ENCODE results near the gene LILRA5.
"Not testable (repeated sequence)": the region's sequence is repeated elsewhere in the genome, so short reads cannot be mapped to it uniquely, and the experiment has no call there.

Gene LILRA5

DNA sequence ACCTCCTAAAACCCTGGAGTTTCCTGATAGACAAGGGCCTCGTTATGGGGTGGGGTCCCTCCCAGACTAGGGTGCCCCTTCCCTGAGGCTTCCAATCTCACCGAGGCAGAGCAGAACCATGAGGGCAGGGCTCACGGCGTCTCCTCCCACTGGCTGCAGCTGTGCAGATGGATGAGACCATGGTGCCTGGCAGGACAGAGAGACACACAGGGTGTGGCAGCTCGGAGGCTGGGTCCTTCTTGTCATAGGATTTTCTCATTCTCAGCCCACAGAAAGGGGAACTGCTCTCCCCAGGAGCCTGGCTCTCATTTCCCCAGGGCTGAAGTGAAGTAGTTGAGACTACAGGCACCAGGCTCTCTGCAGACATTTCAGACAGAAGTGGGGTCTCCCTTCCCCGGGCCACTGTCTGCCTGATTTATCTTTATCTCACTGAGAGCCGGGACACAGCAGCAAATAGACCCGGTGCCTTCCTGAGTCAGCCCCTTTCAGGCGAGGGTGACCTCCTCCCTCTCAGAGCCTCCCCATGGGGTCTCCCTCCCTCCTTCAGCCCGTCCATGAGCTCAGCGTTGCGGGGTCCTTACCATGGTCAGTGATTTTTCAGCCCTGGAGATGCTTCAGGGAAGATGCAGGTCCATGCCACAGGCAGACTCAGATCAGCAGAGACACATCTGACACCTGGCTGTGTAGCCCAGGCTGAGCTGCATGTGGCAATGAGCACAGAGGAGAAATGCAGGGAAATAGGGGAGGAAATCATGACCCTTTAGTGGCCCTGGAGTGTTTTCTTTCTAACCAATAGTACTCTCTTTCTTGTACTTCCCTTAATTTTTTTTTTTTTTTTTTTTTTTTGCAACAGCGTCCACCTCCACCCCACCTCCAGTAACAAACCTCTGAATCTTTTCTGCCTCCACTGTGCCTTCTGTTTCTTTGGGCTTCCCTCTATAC, at the start of gene LILRA5:
LILRA5 (minus strand) TSS at position 731 of the 942 bp plus-strand sequence; CDS start at position 584, 147 bp downstream.
- peak; percentile 82 for DNase-seq

DNA sequence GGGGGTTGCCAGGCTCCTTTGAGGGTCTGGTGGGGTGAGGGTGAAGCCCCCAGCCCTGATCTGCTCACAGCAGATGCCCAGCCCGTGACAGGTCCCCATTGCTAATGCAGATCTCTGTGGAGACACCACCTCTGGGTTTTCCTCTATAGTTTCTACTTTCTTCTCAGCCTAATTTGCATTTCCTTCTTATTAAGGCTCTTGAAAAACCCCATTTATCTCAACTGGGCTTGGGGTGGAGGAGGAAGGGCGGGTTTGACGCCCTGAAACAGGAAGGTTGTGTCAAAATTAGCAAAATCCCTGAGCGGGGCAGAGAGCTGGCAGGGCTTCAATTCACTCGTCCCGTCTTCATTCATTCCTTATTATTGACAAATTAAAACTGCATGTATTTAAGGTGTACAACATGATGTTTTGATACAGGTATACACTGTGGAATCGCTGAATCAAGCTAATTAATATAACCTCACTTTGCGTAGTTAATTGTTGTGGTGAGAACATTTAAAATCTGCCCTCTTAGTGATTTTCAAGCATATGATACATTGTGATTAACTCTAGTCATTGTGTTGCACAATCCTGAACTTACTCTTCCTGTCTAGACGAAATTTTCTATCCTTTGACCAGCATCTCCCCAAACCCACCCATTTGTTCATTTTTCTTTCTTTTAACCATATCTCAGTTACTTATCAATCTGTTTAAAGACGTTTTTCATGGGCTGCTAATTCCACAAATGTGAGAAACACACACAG, 48.9 kb upstream of the LILRA5 start:
- DNase-seq: not testable (repeated sequence)

DNA sequence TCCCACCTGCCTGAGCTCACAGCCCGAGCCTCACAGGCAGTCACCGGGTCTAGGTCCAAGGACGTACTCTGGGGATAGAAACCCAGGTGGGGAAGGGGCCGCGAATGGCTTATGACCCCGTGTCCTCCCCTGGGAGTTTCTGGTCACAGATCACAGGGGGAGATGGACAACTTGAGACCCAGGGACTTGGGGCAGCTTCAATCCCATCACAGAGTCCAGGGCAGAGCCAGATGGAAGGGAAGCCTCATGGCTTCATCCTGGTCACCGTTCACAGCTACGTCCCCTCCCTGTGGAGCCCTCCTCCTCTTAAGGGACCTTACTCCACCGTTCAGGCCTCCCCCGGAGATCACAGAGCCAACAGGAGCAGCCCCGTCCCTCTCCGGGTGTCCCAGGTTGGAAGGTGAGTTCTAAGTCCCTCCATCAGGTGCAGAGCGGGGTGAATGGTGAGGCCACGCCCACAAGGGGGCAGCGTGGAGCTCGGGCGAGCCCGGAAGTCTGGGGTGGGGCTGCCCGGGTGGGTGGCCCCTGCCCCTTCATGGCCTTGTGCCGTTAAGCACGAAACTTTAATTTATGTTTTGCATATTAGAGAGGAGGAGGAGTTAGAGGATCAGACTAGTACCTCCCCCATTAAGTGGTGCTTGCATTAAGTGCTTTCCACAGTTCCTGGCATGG, 46.3 kb upstream of the LILRA5 start:
- DNase-seq: not testable (repeated sequence)

DNA sequence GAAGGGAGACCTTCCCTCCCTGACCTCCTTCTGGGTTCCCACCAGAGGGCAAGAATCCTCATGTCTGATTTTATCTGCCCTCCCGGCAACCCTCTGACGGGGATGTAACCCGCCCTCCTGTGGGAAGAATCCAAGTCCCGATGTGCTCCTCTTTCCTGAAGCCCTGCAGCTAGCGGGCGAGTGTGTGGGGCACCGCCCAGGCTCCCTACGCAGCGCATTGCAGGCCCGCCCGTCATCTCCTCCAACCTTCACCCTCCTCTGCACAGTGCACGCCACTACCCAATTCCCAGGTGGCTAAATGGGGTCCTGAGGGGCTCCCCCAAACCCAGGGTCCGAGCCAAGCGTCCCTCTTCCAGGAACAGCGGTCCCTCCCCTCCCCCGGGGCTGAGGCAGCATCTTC, 44.4 kb upstream of the LILRA5 start:
- no peak for DNase-seq

DNA sequence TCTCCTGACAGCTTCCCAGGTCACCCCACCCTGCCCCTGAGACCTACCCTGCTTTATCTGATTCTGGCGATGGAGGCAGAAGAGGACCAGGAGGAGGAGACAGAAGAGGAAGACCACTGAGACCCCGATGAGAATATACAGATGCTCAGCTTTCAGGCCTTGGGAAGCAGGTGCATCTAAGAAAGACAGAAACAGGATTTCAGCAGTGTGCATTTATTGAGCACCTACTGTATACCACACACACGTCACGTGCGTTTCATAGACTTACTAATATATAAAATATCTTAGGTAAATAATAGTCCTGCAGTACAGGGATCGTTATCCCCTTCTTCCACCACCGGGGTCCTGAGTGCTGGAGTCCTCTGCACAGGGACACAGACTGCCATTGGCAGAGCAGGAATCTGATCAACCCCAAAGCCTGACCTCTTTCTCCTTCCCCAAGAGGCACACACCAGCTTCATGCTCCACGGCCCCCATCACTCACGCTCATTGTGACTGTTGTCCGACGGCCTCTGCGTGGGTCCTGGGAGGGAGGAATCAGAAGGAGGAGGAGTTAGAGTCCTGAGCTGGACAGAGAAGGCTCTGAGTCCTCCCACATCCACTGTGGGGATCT, 43.6 kb upstream of the LILRA5 start:
- no peak for DNase-seq

DNA sequence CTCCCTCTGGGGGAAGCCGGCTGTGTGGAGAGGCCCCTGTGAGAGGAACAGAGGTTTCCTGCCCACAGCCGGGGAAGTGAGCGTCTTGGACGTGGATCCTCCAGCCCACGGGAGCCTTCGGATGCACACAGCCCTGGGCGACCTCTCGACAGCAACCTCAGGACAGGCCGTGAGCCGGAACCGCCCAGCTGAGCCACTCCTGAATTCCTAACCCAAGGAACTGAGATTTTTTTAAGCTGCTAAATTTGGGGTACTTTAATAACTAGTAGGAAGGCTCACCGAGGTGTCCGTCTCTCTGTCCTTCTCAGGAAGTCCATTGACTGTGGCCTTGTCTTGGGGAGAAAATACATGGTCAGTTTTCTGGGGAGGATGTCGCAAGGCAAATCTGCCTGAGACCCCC, 42.7 kb upstream of the LILRA5 start:
- DNase-seq: no peak

DNA sequence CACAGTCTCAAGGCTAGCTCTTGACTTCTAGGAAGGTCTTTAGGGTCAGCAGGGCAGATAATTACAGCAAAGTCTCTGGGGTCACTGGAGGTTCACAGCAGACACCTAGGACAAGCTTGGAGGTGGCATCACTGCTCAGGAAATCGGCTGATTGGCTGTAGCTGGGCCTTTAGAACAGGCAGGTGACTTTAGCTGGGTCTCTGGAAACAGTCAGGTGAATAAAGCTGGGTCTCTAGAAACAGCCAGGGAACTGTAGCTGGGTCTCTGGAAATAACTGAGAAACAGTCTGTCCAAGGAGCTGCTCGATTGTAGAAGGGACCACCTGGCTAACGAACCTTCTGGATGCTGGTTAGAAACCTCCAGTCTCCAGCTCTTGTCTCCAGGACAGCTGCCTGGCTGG, 41.8 kb upstream of the LILRA5 start:
- DNase-seq: no peak

DNA sequence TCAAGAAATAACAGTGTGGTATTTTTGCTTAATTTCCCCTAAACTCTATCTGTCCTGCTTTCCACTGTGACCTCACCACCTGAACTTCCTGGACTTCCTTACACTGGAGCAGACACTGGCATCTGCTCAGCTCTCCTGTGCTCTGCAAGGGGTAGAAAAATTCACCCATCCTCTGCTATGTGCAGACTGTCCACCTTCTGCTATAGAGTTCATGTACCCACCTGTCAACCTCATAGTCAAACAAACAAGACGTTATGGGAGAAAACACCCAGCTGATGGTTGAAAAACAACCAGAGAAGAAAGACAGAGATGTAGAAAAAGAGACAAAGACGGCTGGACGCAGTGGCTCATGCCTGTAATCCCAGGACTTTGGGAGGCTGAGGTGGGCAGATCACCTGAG, 39.6 kb upstream of the LILRA5 start:
- no peak for DNase-seq

DNA sequence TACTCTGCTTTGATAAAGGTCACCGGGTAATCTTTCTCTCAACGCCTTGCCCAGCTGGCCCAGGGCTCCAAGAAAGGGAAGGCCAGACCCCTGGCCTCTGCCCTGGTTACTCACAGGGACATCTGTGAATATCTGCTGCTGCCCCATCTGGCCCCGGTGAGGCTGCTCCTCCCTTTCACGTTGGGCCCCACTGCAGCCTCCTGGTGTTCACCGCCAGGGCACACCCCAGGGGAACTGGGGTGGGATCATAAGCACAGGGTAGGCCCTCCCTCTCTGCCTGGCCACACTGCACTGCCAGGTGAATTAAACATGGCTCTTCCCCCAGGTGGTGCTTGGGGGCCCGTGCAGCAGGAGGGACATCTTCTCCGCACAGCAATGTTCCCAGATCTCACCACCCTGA, 39.1 kb upstream of the LILRA5 start:
- DNase-seq: peak; percentile 55

DNA sequence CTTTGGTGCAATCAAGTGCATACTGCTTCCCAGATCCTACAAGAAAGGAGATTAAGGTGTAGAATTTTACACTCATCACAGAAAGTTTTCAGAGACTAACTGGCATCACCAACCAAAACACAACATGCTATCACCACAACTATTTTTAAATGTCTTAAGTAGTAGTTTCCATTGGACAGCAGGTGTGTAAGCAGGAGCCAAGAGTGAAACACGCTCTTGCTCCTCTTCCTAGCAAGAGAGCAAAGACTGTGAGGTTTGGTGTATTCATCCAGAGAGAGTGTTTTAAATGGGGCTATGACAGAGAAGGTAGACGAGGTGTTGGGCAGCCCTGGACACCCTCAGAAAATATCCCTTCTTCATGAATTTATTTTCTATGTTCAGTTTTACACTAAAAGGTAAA, 38.5 kb upstream of the LILRA5 start:
- peak; percentile 72 for DNase-seq

DNA sequence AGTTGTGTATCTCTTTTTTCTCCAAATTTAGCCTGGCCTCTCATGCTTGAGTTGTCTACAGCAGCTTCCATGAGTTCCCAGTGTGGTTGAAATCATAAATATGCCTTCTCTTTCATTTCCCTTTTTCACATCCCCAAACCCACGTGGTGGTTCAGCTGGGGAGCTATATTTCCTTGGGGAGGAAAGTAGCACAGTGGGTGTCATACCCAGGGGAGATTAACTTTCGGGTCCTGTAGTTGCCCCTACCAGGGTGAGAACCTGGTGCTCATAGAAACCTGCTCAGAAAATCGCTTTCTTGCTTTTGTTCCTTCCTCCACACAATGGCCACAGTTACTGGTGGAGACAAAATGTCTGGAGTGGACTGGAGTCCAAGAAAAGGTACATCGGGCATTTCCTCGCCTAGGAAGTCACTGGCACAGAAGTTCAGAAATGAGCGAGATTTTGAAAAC, 33.0 kb upstream of the LILRA5 start:
- peak; percentile 85 for DNase-seq

DNA sequence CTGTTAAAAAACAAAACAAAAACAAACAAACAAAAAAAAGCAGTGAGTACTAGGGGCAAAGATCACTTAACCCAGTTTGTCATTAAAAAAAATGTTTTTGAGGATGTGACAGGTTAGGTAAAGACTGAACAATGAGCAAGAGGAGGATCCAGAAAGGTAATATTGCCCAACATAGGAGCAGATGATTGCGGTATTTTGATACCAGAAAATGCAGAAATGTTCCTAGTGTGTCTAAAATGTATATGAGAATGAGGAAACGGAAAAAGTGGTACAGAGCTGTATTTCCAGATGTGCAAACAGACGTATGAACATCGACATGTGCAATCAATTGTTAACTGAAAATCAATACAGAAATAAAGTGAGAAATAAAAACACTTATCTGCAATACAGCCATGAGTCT, 30.9 kb upstream of the LILRA5 start:
- DNase-seq: no peak

DNA sequence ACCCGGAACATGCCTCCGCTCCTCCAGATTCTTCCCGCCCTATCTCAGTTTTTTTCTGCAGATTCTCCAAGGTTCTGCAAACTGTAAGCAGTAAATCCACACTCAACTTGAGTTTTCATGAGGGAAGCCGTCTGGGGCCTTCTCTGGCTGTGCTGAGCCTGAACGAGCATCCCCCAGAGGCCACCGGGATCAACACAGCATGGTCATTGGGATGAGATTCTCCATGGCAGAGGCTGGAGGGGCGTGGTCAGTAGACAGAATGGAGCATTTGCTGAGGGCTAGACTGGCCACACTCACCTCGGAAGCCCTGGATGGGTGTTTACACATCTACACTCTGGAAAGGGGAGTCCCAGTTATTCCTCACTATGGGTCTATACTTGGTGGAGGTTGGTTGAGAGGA, 28.3 kb upstream of the LILRA5 start:
- DNase-seq: no peak

DNA sequence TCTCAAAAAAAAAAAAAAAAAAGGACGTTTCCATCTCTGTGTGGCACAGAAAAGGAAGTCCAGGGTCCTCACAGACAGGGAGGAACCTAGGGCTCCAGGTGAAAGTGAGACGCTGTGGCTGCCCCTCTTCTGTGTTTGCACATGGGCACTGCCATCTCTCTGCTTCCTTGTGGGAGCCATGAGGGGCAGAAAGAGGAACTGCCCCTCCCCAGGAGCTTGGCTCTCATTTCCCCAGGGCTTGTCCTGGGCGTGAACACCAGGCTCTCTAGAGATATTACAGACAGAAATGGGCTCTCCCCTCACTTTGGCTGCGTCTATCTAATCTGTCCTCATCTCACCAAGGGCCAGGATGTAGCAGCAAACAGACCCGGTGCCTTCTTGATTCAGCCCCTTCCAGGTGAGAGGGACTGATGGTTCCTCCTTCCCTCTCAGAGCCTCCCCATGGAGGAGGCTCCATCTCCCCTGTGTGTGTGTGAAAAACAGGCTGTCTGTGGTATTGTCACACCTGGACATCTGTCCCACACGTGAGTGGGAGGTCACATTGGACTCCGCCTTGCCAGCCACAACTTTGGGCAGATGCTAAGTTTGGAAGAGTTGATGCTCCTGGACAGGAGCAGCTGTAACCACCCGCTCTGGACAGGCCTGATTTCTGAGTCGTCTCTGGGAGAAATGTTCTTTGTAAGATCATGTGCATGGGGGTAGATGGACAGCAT, 26.8 kb upstream of the LILRA5 start:
- DNase-seq: peak; percentile 75

DNA sequence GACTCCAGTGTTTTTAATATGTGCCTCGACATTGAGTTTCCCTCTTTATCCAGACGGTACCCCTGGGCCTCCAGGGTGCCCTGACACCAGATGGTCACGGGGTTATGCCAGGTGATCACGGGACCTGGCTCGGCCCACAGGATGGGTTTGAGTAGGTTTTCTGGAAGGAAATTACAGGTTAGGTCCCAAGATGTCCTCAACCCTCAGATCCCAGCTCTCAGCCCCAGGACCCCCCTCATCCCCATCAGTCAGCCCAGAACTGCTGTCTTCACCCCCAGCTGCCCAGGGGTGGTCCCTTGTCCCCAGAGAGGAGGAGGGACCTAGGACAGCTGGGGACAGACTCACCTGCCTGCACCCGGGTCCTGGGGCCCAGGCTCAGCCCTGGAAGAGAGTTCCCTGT, 25.6 kb upstream of the LILRA5 start:
- no peak for DNase-seq

DNA sequence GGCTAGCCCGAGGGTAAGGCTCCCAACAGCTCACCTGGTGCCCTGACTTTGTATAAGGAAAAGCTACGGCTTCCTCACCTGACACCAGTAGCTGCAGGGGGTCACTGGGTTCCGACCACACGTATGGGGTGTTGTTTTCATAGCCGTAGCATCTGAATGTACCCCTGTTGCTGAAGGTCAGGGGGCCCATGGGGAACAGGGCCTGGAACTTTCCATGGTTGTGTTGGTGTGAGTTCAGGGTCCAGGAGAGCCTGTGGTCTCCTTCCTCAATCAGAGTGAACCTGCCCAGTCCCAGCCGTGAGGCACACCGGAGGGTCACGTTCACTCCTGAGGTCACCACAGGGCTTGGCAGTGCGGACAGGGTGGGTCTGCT, 24.9 kb upstream of the LILRA5 start:
- DNase-seq: no peak

DNA sequence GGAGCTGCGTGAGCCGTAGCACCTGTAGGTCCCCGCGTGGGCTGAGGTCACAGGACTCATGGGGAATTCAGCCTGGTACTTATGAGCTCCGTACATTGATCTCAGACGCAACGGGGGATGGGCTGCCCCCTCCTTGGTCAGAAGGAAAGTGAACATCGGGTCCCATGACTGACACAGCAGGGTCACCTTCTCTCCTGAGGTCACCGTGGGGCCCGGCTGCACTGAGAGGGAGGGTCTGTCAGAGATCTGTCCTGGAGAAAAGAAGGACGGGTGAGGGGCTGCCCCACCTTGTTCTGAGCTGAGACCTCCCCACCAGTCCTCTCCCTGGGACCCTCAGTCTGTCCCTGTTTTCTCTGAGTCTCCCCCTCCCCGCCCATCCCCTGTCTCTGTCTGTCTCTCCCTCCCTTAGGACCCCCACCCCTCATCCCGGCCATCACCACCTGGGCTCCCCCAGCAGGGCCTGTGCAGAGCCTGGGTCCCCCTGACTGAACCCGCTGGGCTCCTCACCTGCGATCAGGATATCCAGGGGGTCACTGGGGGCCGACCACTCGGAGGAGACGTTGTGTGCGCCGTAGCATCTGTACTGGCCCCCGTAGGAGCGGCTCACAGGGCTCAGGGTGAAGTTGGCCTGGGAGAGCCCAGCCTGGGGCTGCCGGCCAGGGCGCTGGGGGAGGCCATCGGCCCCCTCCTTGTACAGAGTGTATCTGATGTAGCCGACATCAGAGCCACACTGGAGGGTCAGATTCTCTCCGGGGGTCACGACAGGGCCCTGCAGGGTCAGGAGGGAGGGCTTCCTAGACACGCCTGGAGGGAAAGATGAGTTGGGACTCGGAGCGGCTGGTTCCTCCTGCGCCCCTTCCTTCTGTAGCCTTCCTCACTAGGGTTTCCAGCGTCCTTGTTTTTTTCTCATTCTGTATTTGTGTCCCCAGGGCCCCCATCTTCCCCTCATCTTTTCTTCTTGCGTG, 24.2 kb upstream of the LILRA5 start:
- DNase-seq: no peak

DNA sequence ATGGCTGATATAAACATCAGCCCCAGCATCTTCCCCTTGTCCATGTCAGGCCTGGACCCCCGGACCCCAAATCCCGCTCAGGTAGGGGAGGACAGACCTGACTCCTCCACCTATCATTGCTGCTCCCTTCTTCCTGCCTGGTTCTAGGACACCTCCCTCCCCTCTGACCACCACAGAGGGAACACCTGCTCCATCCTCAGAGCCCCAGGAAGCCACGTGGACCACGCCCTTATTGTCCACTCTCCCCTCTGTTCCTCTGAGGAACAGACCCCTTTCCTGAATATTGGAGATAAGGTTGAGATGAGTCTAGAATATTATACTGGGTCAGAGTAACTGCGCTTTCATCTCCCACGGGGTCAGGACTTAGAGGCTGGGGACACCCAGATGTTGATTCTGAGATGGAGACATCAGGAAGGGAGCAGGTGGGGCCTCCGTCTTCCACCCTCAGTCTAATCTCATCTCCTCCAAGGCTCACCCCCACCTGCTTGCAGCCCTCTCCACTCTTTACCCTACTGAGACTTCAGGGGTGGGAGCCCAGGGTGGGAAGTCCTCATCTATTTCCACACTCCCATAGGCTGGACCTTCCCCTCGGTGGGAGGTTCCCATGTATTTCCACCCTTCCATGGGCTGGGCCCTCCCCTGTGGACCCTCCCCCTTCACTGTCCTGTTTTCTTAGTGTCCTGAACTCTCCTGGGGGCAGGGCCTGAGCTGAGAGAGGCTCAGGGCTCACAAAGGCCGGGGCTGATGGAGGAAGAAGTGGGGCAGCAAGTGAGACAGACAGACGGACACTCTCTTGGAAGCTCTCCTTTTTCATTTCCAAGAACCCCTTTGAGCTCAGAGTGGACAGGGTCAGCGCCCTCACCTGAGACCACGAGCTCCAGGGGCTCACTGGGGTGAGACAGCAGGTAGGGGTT, 23.3 kb upstream of the LILRA5 start:
- DNase-seq: no peak

DNA sequence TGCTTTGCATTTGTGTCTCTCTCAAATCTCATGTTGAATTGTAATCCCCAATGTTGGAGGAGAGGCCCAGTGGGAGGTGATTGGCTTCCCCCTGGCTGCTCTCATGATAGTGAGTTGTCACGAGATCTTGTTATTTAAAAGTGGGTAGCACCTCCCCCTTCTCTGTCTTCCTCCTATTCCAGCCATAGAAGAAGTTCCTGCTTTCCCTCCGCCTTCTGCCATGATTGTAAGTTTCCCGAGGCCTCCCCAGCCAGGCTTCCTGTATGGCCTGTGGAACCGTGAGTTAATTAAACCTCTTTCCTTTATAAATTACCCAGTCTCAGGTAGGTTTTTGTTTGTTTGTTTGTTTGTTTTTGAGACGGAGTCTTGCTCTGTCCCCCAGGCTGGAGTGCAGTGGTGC, 22.2 kb upstream of the LILRA5 start:
- DNase-seq: no peak

Measured in RPMI8226 (cell line).